HG03571 (cell line): ENCODE data around the gene ATP8A2.
"Not testable (repeated sequence)": the region's sequence is repeated elsewhere in the genome, so short reads cannot be mapped to it uniquely, and the experiment has no call there.

Experiments used
- ATAC-seq: cut with Tn5 transposase; IDR thresholded peaks from one replicate; pipeline ENCODE4 v1.9.1; 2021; ENCODE audit not compliant: unreplicated experiment

Gene ATP8A2

GRCh38 chr13:25943658-25944057, 571.9 kb downstream of the ATP8A2 start:
- no peak for ATAC-seq

GRCh38 chr13:25945596-25945995, 573.8 kb downstream of the ATP8A2 start:
- no peak for ATAC-seq

GRCh38 chr13:25946321-25946720, 574.5 kb downstream of the ATP8A2 start:
- ATAC-seq, result no peak

- no peak for ATAC-seq
Observed at GRCh38 chr13:25948910-25949309, 577.1 kb downstream of the ATP8A2 start.

- no peak for ATAC-seq
Observed at GRCh38 chr13:25951831-25952230, 580.1 kb downstream of the ATP8A2 start.

- ATAC-seq, result not testable (repeated sequence)
Observed at GRCh38 chr13:25954080-25954479, 582.3 kb downstream of the ATP8A2 start.

GRCh38 chr13:25954943-25955342, 583.2 kb downstream of the ATP8A2 start:
- ATAC-seq, result not testable (repeated sequence)

GRCh38 chr13:25958986-25959385, 587.2 kb downstream of the ATP8A2 start:
- ATAC-seq, result no peak

GRCh38 chr13:25961294-25961693, 589.5 kb downstream of the ATP8A2 start:
- ATAC-seq, result no peak

GRCh38 chr13:25963674-25964073, 591.9 kb downstream of the ATP8A2 start:
- ATAC-seq, result no peak

GRCh38 chr13:25965596-25965995, 593.8 kb downstream of the ATP8A2 start:
- ATAC-seq, result no peak

GRCh38 chr13:25966086-25966485, 594.3 kb downstream of the ATP8A2 start:
- no peak for ATAC-seq

GRCh38 chr13:25967144-25967543, 595.4 kb downstream of the ATP8A2 start:
- ATAC-seq, result no peak

GRCh38 chr13:25971047-25971446, 599.3 kb downstream of the ATP8A2 start:
- ATAC-seq, result no peak

- ATAC-seq, result no peak
Observed at GRCh38 chr13:25971459-25972145, 599.8 kb downstream of the ATP8A2 start.

GRCh38 chr13:25973085-25973484, 601.3 kb downstream of the ATP8A2 start:
- no peak for ATAC-seq

GRCh38 chr13:25973576-25973975, 601.8 kb downstream of the ATP8A2 start:
- no peak for ATAC-seq

GRCh38 chr13:25977216-25977615, 605.4 kb downstream of the ATP8A2 start:
- no peak for ATAC-seq

GRCh38 chr13:25977671-25978070, 605.9 kb downstream of the ATP8A2 start:
- no peak for ATAC-seq

GRCh38 chr13:25978961-25979360, 607.2 kb downstream of the ATP8A2 start:
- no peak for ATAC-seq

GRCh38 chr13:25979371-25979770, 607.6 kb downstream of the ATP8A2 start:
- no peak for ATAC-seq

- ATAC-seq, result no peak
Observed at GRCh38 chr13:25980255-25980654, 608.5 kb downstream of the ATP8A2 start.

GRCh38 chr13:25981060-25981459, 609.3 kb downstream of the ATP8A2 start:
- no peak for ATAC-seq
